ENCODE measurements around the gene BBC3. TPM values are rescaled to one million over a fixed set of nuclear protein-coding genes. Genes with fewer than 3 reads are reported as not detected.

The BBC3 gene
- total RNA-seq, 1 experiment from 2014 or later, result 1.8 TPM

DNA sequence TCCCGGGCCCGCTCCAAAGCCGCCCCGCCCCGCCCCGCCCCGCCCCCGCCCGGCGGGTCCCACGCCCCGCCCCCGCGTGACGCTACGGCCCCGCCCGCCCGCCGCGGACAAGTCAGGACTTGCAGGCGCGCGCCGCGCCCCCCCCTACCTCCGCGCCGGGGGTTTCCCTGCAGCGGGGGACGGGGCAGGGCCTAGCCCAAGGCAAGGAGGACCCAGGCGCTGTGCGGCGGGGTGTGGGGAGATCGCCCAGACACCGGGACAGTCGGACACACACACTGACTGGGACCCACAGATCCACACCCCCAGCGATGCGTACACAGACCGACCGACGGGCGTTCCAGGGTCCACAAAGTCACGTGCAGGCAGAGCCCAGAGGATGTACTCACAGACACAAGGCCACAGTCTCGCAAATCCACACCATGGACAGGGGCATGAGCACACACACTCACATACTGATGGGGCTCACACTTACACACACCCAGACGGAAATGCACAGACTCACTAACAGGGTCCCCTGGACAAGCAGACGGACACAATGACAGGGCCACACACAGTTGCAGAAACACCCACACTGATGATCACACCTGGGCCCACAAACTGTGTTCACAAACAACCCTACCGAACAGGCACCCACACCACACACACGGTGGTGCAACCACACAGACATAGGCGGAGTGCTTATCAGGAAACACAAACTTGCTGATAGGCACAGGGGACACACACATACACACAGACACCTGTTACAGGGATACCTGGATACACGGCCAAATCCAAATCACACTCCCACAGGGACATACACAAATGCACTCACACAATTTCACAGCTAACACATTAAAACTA is 436 bp upstream of the BBC3 start:
- DNase-seq (ENCODE audit: low read depth), result peak; percentile 73

DNA sequence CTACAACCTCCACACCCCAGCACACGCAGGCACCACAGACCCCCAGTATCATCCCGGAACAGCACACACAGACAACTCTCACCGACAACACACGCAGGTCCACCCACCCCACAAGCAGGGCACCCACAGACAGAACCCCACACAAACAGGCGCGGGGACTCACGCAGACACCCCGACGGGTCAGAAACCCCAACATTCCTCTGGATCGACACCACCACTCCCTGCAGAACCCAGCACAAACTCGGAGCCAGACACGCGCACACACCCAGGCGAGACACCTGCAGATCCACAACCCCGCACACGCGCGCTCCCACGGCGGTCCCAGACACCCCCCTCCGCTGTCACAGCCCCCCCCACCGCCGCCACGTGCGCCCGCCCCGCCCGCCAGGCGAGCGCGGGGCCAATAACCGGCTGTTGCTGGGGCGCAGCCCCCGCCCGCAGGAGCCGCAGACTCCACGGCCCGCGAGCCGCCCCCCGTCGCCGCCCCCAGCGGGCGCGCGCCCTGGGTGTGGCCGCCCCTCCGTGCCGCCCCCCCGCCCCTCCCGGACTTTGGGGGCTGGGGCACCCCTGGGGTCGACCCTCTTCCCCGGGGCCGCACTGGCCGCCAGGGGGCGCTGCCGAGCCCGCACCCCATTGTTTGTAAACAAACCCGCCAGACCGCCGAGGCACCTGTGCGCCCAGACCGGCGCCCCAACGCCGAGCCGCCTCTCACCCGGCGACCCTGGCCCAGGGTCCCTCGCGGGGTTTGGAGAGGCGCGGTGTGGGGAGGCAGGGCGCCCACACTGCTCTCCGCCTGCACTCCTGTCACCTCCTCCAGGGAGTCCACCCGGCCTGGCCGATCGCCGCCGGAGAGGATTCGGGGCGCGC is 712 bp downstream of the BBC3 start:
- peak; percentile 43 for DNase-seq (ENCODE audit: low read depth)

DNA sequence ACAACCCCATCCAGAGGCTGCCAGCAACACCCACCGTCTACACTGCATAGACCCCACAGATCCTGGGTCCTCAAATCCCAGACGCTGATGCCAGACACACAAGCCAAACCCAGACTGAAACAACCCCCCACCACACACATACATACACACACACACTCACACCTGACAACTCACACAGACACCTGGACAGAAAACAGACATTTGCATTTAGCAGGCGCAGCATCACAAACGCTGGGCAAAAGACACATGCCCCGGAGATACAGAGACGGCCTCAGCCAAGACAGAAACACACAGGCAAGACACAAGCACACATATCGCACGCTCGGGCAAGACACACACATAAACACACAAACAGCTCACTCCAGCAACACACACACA is 1.3 kb downstream of the BBC3 start:
- peak; percentile 28 for DNase-seq (ENCODE audit: low read depth)

DNA sequence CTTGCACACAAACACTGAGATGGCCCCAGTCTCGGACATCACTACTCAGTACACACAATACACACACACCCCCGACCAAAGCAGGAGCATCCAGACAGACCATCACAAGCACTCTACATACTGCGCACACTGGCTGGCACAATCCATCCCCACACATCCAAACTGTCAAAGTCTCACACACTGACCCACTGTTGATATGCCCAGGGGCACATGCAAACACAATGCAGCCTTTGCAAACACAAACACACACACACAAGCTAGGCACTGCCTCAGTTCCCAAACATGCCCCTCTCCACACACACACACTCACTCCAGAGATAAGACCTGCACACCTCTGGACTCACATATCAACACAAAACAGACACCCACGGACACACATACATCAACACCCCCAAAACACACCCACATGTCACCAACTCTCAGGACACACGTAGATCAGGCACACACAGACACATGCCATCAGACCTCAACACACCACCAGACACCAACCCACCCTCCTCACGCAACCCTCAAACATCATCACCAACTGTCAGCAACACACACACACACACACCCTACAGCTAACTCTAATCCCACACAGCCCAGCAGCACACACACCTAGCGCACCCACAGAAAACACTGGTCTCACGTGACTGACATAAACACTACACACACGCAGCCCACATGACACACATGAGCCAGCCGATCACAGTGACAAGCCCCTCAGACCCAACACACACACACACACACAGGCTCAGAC is 1.9 kb downstream of the BBC3 start:
- DNase-seq (ENCODE audit: low read depth), result peak; percentile 36

DNA sequence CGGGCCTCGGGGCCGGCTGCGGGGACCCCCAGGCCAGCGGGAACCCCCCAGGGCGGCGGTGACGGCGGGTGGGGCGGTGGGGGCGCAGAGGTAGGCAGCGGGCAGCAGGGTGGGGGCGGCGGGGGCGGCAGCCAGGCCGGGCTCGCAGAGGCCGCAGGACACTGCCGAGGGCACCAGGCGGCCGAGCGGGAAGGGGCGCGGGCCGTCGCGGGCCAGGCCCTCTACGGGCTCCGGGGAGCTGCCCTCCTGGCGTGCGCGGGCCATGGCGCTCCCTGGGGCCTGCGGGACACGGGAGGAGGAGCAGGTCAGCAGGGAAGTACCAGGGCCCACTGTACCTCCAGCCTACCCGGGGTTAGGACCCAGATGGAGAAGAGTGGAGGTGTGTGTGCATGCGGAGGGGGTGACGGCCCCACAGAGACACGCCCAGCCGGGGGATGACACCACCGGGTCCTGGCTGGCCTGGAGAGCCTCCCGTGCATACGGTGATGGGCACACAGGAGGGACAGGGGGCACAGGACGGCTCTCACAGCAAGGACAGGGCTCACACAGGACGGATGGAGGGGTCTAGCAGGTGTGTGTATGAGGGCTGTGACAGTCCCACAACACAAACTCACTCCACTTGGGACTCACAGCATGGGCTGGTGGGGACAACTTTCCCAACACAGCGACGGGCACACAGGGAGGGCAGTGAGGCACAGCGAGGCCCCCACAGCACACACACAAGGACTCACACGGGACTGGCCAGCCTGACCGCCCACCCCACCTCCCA is 2.6 kb downstream of the BBC3 start:
- peak; percentile 50 for DNase-seq (ENCODE audit: low read depth)

DNA sequence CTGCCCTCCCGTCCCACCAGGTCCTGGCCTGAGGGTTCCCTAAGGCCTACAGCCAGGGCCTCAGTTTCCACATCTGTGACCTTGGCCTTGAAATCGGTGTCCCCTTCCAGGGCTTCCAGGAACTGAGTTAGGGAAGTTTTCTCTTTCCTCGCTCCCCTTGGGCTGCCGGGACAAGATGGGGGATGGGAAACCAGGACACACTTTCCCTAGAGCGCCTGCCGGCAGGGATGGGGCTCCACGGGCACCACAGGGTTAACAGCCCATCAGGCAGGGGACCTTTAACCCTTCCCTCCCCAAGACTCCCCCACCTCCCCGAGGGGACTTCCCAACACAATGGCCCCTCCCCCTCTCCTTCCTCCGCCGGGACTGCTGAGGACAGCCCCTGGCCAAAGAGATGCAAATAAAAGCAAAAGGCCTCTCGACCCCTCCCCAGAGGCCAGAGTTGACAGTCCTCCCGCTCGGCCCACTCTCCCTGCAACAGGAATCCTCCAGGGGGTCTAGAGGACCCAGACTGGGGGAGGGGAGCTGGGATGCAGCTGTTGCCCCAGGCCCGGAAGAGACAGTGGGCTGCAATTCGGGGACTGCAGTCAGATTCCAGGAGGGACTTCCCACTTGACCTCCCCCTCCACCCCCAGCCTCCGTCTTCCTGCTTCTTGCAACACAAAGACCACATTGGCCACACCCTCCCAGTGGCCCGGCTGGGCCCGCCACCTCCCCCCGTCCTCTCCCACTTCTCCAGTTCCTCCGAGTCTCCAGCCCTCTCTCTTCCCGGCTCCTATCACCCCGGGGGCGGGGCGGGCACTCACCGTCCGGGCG is 3.4 kb downstream of the BBC3 start:
- DNase-seq (ENCODE audit: low read depth), result peak; percentile 94

DNA sequence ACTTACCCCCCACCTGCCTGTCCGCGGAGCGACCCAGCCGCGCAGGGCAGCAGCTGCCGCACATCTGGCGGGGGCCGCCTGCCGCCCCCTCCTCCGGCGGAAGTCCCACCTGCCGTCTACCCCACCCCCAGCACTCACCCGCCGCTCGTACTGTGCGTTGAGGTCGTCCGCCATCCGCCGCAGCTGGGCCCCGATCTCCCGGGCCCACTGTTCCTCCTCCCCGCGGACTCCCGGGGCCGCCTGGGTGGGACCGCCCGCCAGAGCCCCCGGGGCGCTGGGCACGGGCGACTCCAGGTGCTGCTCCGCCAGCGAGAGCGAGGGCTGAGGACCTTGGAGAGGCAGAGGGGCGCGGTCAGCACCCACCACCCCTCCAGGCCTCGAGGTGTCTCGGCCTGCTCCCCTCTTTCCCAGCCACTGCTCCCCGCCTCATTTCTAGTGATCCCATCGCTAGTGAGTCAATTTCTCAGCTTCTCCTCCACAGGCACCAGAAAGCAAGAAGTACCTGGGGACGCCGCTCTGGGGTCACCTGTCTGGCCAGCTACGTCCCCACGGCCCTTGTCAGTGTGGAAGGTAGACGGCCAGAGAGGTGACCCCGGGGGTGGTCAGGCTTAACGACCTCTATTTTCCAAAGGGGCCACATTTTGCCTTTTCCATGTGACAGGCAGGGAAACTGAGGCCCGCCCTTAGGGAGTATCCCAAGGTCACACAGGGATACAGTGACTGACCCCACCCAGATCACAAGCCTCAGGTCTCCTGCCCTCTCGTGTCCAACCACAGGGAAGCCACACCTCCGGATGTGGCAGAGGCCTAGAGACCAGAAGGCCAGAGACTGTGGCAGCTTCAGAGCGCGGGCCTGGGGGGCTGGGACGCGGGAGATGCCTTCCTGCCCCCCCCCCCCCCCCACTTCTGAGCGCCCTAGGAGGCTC is 4.3 kb downstream of the BBC3 start:
- DNase-seq (ENCODE audit: low read depth), result peak; percentile 88

DNA sequence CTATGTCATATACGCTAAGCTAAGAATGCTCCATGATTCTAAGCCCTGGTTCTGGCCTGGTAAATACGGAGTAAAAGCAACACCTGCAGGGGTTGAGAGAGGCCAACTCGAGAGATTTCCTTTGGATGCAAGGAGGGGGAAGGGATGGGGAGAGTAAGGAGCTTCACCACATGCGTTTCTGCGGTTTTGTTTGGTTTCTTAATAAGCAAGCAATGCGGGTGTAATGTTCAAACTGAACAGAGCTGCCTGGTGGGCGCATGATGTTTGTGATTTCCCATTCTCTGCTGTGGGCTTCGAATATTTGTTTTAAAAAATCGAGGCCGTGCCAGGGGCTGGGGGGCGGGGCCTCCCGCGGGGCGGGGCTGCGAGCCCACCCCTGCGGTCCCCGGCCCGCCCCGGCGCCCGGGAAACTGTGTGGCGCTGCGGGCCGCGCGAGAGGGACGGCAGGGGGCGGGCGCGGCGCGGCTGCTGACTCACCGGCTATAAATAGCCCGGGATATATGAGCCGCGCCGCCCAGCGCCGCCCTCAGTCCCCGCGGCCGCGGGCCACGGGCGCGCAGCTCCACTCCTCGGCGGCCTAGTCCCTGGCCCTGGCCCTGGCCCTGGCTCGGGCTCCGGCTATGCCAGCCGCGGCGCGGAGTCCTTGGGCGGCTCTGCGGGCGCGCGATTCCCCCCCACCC is 5.1 kb downstream of the BBC3 start:
- peak; percentile 89 for DNase-seq (ENCODE audit: low read depth)

DNA sequence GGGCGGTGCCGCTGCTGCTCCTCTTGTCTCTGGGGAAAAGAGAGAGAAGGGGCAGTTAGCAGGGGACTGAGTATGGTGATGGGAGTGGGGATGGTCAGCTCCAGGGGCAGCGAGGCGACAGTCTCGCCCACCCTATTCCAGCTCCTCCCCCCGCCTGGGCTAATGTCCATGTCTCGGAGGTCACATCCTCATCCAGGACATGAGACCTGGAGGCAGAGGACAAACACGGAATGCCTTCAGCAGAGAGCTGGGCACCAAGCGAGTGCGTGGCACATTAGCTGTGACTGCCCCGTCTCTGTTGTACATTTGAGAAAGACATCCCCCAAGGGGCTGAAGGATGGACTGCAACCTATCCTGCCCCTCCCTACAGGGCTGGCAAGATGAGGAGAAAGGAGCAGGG is 9.1 kb downstream of the BBC3 start:
- DNase-seq (ENCODE audit: low read depth), result no peak

DNA sequence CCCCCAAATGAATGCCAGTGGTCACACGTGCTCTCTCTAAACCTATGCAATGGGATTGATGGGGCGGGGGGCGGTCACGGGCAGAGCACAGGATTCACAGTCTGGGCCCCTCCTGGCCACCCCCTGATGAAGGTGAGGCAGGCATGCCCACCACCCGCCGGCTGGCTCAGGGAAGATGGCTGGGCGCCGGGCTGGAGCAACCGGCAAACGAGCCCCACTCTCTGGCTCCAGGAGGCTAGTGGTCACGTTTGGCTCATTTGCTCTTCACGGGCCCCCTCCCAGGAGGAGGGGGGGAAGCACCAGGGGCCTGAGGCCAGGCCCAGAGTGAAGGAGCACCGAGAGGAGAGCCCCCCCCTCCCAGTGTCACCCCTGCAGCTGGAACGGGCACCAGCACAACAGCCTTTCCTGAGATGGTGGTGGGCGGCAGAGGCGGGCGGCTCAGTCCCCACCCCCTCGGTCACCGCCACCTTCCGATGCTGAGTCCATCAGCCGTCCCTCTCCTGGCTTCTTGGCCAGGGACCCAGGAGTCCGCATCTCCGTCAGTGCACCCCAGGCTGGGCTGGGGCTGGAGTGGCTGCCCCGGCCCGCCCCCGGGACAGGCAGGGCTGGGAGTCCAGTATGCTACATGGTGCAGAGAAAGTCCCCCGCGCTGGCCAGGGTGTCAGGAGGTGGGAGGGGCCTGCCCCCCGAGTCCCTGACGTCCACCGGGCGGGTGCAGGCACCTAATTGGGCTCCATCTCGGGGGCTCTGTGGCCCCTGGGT is 9.7 kb downstream of the BBC3 start:
- DNase-seq (ENCODE audit: low read depth), result no peak

DNA sequence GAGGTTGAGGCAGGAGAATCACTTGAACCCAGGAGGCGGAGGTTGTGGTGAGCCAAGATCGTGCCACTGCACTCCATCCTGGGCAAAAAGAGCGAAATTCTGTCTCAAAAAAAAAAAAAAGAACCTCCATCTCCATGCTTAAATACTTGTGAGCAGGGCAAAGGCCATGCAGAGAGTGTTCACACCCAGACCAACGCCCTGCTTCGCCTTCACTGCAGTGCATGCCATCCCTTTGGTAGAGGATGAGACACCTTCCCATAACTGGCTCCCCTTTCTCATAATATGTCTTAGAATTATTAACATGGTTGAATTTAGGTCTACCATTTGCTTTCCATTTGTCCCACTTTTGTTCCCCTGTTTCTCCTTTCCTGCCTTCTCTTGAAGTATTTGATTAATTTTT is 15.4 kb downstream of the BBC3 start:
- DNase-seq (ENCODE audit: low read depth), result no peak

DNA sequence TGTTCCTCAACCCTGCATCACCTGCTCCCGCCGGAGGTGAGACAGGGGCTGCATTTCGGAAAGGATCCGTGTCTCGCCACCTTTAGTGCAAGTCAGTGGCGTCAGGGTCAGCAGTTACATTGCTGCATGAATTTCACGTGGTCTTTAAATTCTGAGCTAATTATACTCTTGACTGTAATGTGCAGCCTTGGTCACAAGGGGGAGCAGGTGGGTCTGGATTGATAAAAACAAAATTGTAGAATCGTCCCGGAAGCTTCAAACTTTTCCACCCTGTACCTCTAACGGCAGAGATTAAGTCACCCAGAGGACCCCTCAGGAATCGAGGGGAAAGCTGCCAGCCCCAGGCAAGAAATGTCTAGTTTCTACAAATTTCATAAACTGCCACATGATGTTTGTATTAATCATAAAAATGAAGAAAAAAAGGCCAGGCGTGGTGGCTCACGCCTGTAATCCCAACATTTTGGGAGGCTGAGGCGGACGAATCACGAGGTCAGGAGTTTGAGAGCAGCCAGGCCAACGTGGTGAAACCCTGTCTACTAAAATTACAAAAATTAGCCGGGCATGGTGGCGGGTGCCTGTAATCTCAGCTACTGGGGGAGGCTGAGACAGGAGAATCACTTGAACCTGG is 20.2 kb downstream of the BBC3 start:
- peak; percentile 75 for DNase-seq (ENCODE audit: low read depth)

DNA sequence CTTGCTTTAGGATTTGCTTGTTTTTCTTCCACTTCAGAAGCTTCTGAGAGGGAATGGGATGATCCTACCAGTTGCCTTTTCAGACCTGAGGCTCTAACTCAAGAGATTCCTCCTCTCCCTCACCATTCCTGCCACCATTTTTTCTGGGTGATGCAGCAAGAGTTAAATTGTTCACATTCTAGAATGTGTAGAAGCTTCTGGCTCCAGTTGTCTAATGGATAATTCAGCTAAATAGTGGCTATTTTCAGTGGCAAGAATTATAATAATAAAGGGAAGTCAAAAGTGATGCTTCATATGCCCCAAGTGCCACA is 20.9 kb downstream of the BBC3 start:
- no peak for DNase-seq (ENCODE audit: low read depth)

DNA sequence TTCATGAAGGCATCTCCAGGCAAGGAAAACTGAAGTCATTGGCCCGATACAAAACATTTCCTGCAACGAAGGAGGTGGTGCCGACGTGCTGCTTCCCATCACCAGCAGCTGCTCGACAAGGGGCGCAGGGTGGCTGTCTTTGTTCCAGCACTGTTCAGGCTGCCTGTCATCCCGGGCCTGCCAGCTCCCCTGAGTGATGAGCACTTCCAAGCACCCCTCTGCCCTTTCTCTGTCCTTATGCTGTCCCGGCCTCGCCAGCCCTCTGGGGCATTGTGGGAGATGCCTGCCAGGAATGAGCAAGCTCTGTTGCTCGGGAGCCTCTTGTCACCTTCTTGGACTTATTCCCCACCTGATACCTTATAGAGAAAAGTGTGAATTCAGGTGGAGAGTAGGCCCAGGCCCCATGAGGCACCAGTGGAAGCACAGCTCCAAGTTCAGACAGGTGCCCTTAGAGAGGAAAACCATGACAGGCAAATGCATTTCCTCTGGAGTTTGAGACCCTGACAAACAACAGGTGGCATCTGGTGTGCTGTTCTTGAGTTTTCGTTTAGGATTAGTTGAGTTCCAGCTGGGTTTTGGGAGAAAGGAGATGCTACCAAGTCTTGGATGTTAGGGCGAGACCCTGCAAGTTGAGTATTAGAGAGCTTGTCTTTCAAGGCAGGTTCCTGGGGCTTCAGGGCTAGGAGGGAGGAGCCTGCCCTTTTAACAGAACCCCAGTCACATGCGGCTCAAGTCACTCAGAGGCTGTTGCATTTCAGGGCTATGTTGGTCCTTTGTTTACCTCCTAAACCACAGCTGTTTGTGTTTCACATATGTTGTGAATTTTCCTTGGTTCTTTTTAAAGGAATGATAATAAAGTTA is 21.4 kb downstream of the BBC3 start:
- no peak for DNase-seq (ENCODE audit: low read depth)

DNA sequence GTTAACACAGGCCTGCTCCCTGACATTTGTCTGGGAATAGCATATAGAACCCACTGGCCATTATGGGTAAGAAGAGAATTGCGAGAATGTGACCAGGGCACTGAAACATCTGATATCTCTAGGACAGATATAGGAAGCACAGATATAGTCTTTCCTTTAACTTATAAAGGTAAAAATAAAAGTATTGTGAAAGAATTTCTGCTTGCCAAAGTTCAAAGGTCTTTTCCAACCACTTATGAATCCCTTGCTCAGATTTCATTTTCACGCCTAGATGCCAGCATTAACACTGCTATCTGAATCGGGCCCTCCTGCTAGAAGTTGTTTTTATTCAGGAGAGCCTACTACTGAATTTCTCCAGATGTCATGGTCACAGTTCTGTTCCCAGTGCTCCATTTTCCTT is 27.7 kb downstream of the BBC3 start:
- no peak for DNase-seq (ENCODE audit: low read depth)

DNA sequence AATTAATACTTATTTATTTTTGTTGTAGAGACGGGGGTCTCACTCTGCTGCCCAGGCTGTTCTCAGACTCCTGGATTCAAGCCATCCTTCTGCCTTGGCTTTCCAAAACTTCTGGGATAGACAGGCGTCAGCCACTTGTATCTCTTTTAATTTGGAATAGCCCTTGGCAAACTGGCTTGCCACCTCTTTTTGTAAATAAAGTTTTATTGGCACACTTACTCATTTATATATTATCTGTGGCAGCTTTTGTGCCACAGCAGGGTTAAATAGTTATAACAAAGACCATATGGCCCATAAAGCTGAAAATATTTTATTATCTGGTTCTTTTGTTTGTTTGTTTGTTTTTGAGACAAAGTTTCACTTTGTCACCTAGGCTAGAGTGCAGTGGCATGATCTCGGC is 30.5 kb downstream of the BBC3 start:
- DNase-seq (ENCODE audit: low read depth), result no peak

DNA sequence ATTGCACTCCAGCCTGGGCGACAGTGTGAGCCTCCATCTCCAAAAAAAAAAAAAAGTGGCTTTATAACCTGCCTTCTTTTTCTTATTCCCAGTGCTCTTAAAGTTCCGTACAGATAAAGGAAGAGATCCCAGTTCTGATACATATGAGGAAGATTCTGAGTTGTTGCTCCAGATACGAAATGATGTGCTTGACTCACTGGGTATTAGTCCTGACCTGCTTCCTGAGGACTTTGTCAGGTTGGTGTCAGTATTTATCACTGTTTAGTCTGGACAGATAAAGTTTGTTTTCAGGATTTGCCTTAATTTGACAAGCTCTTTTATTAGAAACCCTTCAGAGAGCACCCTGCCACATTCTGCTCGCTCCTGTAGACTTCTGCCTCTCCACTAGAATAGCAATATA is 33.9 kb downstream of the BBC3 start:
- DNase-seq (ENCODE audit: low read depth), result no peak

Measured in RPMI7951 (cell line).